Kidney epithelial cell (primary cell): ENCODE data around the gene YPEL4. TPM values are rescaled to one million over a fixed set of nuclear protein-coding genes. Genes with fewer than 3 reads are reported as not detected.

Experiments used
- DNase-seq: peaks from one replicate; pipeline ENCODE4 v3.0.0-alpha.2; 2010; ENCODE audit warnings: low read depth
- H3K27me3 ChIP-seq: 2 replicates; pipeline ENCODE4 v1.6.0; 2011; ENCODE audit warnings: low read length; ENCODE audit not compliant: control insufficient read depth, insufficient read depth
- H3K36me3 ChIP-seq: 2 replicates; pipeline ENCODE4 v1.5.1; 2011; ENCODE audit warnings: low read length; ENCODE audit not compliant: control insufficient read depth, insufficient read depth
- H3K4me3 ChIP-seq: 2 replicates; pipeline ENCODE4 v1.5.1; 2011; ENCODE audit warnings: low read depth, mild to moderate bottlenecking, control low read depth, low read length
- total RNA-seq: library from RNA; depleted of rRNA; stranded (reverse); fragments of >200 nt; gene quantifications from 2 replicates; pipeline ENCODE4 v1.2.3, GENCODE V29; 2015
- TF ChIP-seq, protein P1 (sequence below): IDR thresholded peaks from 2 replicates; pipeline ENCODE4 v1.5.1; 2011; ENCODE audit warnings: mild to moderate bottlenecking, moderate library complexity, low read length, control low read depth, inconsistent platforms; ENCODE audit not compliant: insufficient read depth, poor library complexity, severe bottlenecking

The YPEL4 gene
- total RNA-seq, 1 donor from 2014 or later, result not detected

DNA sequence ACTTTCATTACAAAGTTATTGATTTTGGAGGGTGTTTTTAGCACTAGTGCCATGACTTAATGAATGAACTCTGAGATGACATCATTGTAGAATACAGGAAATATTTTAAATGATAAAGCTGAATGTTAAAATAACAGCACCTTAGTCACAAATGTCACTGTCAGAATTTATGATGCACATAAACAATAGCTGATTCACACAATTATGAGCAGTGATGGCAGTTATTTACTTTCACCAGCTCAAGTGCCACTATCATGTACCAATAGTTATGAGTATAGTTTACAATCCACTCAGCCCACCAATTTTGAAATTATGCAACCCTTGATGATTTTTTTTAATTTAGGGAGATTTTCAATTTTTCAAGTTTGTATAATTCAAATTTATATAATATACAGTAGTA, 29.2 kb downstream of the YPEL4 start:
- no peaks in the 10 kb centered on the region for H3K27me3 ChIP-seq
- H3K4me3 ChIP-seq, result no peak overlapping the region
- no peaks in the 10 kb centered on the region for H3K36me3 ChIP-seq
- no peak for DNase-seq
- TF ChIP-seq, protein P1, sequence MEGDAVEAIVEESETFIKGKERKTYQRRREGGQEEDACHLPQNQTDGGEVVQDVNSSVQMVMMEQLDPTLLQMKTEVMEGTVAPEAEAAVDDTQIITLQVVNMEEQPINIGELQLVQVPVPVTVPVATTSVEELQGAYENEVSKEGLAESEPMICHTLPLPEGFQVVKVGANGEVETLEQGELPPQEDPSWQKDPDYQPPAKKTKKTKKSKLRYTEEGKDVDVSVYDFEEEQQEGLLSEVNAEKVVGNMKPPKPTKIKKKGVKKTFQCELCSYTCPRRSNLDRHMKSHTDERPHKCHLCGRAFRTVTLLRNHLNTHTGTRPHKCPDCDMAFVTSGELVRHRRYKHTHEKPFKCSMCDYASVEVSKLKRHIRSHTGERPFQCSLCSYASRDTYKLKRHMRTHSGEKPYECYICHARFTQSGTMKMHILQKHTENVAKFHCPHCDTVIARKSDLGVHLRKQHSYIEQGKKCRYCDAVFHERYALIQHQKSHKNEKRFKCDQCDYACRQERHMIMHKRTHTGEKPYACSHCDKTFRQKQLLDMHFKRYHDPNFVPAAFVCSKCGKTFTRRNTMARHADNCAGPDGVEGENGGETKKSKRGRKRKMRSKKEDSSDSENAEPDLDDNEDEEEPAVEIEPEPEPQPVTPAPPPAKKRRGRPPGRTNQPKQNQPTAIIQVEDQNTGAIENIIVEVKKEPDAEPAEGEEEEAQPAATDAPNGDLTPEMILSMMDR, result no peak

DNA sequence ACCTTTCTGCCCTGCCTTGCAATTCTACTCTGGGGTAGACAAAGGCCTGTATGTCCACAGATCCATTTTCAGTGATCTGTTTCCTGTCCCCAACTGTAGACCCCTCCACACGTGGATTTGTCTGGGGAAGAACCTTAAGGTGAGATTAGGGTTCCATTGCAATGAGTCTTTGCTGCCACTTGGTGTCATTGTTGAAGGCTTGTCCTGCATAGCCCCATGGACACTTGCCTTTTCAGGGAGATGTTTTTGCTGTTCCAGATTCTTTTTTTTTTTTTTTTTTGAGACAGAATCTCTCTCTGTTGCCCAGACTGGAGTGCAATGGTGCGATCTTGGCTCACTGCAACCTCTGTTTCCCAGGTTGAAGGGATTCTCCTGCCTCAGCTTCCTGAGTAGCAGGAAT, 30.4 kb downstream of the YPEL4 start:
- no peaks in the 10 kb centered on the region for H3K36me3 ChIP-seq
- TF ChIP-seq, protein P1, result peak; percentile 2
- no peak for DNase-seq

GRCh38 chr11:57618438-57618837, 31.3 kb downstream of the YPEL4 start:
- DNase-seq, result no peak

More for the DNA sequence above, 30.4 kb downstream of the YPEL4 start:
- H3K27me3 ChIP-seq, result peaks cover 2% of the 10 kb centered on the region
- no peak overlapping the region for H3K4me3 ChIP-seq

DNA sequence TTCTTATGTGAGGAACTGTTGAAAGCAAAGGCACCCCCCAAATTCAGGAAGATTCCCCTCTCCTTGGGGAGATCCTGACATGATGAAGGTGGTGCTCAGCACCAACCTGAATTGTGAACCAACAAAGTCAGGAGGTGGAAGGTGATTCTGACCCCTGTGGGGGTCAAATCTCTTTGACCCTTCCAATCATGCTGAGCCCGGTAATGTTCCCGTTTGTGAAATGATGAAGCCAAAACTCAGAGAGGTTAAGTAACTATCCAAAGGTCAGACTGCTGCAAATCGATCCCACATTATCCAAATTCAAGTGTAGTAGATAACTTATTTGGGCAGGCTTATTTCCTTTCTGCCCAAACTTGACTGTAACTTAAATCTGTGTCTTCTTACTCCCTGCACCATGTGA, 33.1 kb downstream of the YPEL4 start:
- TF ChIP-seq, protein P1, result no peak
- no peaks in the 10 kb centered on the region for H3K36me3 ChIP-seq
- DNase-seq, result no peak
- H3K27me3 ChIP-seq, result peaks cover 2% of the 10 kb centered on the region
- no peak overlapping the region for H3K4me3 ChIP-seq

More at GRCh38 chr11:57618438-57618837, 31.3 kb downstream of the YPEL4 start:
- H3K36me3 ChIP-seq, result no peaks in the 10 kb centered on the region
- no peak overlapping the region for H3K4me3 ChIP-seq
- peaks cover 2% of the 10 kb centered on the region for H3K27me3 ChIP-seq
- TF ChIP-seq, protein P1, result no peak

DNA sequence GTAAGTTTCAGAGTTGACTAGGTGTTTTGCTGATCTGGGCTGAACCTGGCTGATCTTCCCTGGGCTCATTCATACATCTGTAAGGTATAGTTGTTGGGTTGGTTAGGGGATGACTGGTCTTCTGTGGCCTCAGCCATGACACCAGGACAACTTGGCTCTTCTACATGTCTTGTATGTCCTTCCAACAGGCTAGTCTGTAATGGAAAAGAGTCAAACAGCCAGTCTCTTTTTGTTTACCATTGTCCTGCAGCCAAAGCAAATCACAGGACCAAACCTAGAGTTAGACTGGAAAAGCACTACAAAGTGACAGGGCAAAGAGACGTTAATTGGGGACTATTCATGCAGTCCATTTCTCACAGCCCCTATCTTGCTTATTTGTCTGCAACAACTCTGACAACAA, 34.4 kb downstream of the YPEL4 start:
- Histone ChIP-seq H3K36me3 (no peaks in the 10 kb centered on the region), H3K4me3 (no peak overlapping the region), H3K27me3 (peaks cover 2% of the 10 kb centered on the region)
- TF ChIP-seq, protein P1, result no peak
- no peak for DNase-seq

- no peaks in the 10 kb centered on the region for H3K36me3 ChIP-seq
- TF ChIP-seq, protein P1, result no peak
- DNase-seq, result no peak
- H3K4me3 ChIP-seq, result no peak overlapping the region
- peaks cover 2% of the 10 kb centered on the region for H3K27me3 ChIP-seq
Observed at GRCh38 chr11:57614234-57614772, 35.4 kb downstream of the YPEL4 start.
